ENCODE results near the gene ZNF415.

DNA sequence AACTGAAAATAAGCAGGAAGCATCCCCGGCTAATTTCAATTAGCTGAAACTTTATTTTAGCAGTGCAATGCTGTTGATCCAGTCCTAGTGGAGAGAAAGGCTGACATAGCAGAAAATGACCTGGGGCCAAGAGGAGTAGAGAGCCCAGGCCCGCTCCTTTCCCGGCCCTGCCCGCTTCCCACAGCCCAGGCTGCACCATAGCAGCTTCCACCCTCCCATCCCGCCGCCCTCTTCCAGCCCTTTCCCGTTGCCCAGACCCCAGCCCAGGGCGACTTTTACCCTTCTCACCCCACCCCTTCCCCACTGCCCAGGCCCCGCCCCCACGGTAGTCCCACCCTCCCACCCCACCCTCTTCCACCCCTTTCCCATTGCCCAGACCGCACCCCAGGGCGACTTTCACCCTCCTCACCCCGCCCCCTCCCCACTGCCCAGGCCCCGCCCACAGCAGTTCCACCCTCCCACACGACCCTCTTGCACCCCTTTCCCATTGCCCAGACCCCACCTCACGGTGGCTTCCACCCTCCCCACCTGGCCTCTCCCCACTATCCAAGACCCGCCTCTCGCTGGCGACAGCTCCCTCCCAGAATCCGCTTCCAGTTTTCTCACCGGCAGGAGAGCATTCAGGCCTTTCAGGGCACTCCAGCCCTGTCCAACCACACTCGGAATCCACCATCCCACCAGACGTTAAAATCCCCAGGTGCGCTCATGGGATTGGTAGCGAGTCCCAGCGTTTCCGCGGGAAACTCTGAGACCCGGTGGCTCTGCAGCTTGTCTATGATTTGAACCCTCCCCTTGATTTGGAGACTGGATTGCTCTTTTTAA, 37.7 kb downstream of the ZNF415 start:
- TF ChIP-seq CTCF (IDR thresholded peaks at IDR 0.05) (no peak), POLR2A (IDR thresholded peaks at IDR 0.05) (no peak)
